GM21723 (cell line): ENCODE measurements around the gene TMEM198.

Experiments
- ATAC-seq: cut with Tn5 transposase; IDR thresholded peaks from one replicate; pipeline ENCODE4 v1.9.1; 2021; ENCODE audit warnings: mild to moderate bottlenecking, moderate library complexity; ENCODE audit not compliant: unreplicated experiment

Gene TMEM198

DNA sequence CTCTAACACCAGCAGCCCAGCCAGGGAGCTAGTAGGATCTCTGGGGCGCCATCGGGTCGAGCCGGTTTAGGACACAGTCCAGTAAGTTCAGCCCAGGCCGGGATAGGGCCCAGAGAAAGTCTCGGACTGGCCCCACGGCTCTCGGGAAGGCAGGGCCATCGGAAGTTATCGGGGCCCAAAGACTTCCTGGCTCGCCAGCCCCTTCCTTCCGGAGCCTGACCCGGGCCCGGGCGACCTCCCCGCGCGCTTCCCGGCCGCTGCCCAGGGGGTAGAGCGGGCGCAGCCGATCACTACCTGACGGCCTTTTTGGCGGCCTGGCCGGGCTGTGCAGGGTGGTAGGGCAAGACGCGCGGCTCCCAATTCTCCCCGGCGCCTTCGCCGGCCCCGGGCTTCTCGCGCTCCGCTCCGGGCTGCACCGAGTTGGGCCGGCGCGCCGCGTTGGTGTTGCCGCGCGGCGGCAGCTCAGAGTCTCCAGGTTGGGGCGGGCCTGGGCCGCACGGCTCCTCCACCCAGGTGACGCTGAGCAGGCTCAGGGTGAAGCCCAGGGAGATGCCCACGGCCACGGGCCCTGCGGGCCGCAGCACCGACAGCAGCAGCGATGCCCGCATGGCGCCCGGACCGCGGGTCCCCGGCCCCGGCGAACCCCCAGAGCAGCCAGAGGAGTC, 765 bp upstream of the TMEM198 start:
- peak; percentile 40 for ATAC-seq

DNA sequence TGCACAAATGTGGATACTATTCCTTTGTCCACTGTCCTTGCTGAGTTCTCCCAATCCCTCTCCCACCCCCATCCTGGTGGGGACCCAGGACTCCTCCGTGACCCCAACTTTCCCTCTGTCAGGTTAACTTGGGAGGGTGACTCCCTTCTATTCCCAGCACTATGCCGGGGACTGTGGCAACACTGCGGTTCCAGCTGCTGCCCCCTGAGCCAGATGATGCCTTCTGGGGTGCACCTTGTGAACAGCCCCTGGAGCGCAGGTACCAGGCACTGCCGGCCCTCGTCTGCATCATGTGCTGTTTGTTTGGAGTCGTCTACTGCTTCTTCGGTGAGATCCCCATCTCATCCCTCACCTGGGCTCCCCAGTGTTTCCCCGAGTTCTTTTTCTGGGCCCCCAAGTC, 739 bp downstream of the TMEM198 start:
- no peak for ATAC-seq

DNA sequence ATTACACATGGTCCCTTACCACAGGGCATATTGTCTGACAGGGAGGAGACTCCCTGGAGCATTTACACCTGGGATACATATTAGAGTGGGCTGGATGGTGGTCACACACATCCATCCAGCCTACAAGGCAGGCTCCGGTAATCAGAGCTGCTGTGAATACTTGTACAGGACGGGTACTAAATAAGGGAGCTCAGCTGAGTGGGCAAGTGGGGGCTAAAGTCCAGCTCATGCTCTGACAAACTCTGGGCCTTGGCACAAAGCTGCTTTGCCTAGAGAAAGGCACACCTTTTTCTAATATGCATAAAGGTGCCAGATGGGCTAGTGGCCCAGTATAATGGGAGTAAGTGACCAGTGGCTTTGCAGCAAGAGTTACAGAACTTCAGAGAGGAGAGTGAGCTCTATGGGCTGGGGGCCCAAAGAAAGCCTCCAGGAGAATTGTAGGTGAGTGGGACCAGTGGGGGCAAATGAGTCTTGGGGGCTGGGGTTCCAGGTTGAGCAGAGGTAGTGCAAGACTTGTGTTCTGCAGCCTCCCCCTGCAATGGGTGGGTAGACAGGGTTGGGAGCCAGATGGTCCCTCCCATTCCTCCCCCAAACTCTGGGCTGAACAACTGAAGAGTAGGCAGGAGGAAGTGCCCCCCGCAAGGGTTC, 1.6 kb downstream of the TMEM198 start:
- no peak for ATAC-seq

- no peak for ATAC-seq
These were observed 2.1 kb downstream of the TMEM198 start for GRCh38 chr2:219545943-219546352.

DNA sequence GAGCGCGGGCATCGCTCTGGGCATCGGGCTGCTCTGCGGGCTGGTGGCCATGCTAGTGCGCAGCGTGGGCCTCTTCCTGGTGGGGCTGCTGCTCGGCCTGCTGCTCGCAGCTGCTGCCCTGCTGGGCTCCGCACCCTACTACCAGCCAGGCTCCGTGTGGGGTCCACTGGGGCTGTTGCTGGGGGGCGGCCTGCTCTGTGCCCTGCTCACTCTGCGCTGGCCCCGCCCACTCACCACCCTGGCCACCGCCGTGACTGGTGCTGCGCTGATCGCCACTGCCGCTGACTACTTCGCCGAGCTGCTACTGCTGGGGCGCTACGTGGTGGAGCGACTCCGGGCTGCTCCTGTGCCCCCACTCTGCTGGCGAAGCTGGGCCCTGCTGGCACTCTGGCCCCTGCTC, 3.8 kb downstream of the TMEM198 start:
- no peak for ATAC-seq

DNA sequence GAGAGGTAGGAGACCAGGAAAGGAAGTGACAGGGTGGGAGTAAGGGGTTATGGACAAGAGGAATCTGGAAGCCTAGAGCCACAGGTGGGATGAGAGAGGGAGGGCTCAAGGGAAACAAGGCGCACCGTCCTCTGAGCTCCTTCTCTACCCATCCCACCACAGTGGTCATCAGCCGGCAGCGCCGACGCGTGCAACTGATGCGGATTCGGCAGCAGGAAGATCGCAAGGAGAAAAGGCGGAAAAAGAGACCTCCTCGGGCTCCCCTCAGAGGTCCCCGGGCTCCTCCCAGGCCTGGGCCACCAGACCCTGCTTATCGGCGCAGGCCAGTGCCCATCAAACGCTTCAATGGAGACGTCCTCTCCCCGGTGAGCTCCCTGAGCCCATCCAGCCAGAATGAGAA, 5.2 kb downstream of the TMEM198 start:
- ATAC-seq: no peak

DNA sequence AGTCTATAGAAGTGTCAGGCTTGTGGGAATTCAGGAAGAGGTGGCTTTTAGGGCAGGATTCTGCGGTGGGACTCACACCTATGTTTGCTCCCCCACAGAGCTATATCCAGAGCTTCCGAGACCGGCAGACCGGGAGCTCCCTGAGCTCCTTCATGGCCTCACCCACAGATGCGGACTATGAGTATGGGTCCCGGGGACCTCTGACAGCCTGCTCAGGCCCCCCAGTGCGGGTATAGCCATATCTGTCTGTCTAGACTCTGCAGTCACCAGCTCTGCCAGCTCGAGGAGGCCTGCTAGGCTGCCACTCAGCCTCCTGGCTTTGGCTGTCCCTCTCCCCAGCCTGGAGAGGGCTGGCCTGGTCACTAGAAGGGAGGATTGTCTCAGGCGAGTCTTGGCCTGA, 5.8 kb downstream of the TMEM198 start:
- no peak for ATAC-seq

- peak; percentile 32 for ATAC-seq
These were observed 7.9 kb downstream of the TMEM198 start for GRCh38 chr2:219551441-219552381.

- peak; percentile 93 for ATAC-seq
These were observed 8.7 kb downstream of the TMEM198 start for GRCh38 chr2:219552382-219553167.

- ATAC-seq: no peak
These were observed 9.3 kb downstream of the TMEM198 start for GRCh38 chr2:219553168-219553417.

DNA sequence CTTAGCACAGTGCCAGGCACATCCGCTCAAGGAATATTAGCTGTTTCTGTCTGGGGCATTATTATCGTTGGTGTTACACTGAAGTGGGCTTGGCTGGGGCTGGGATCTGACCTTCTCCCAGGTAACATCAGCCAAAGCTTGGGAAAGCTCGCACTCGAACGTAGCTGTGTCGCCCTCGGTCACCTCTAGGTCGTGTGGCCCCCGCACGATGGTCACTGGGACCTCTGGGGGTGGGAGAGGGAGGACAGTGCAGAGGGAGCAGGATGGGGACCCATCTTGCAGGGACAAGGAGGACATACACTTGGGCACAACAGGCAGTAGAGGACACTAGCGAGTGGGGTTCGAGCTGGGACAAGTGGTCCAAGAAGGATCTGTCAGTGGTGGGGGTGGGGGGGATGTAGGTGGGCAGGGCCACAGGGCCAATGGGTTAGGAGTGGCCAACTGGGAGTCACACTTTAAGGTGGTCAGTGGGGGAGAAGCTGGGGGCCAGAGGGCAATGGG, 9.7 kb downstream of the TMEM198 start:
- ATAC-seq: no peak

DNA sequence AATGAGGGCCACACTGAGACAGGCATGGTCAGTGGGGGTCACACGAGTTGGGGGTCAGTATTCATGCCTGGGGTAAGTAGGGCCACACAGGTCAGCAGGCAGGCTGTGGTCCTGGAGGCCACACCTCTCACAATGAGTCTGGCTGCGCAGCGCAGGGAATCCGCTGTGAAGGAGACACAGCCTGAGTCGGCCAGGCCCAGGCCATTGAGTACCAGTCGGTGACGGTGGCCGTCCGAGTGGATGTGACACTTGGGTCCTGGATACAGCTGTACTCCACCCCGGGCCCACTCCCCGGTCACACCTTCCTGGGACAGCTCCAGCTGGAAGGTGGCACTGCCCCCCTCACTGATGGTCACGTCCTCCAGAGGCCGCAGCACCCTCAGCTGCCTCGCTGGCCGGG, 10.5 kb downstream of the TMEM198 start:
- ATAC-seq: no peak

DNA sequence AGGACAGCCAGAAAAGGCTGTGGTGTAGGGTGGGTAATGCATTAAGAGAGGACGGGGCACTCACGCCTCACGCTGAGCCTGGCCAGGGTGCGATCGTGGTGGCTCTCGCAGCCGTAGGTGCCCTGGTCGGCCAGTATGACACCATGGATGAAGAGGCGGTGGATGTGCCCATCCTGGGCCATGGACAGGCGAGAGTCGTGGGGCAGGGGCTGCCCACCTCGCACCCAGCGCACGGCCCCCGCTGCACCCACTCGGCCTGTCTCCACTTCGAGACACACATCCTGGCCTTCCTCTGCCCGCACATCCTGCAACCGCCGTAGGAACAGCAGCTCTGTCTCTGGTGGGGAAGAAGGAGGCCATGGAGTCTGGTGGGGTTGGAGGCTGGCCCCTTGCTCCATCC, 12.1 kb downstream of the TMEM198 start:
- ATAC-seq: no peak

- ATAC-seq: no peak
These were observed 12.6 kb downstream of the TMEM198 start for GRCh38 chr2:219556413-219556812.

- ATAC-seq: no peak
These were observed 13.5 kb downstream of the TMEM198 start for GRCh38 chr2:219557320-219557719.

DNA sequence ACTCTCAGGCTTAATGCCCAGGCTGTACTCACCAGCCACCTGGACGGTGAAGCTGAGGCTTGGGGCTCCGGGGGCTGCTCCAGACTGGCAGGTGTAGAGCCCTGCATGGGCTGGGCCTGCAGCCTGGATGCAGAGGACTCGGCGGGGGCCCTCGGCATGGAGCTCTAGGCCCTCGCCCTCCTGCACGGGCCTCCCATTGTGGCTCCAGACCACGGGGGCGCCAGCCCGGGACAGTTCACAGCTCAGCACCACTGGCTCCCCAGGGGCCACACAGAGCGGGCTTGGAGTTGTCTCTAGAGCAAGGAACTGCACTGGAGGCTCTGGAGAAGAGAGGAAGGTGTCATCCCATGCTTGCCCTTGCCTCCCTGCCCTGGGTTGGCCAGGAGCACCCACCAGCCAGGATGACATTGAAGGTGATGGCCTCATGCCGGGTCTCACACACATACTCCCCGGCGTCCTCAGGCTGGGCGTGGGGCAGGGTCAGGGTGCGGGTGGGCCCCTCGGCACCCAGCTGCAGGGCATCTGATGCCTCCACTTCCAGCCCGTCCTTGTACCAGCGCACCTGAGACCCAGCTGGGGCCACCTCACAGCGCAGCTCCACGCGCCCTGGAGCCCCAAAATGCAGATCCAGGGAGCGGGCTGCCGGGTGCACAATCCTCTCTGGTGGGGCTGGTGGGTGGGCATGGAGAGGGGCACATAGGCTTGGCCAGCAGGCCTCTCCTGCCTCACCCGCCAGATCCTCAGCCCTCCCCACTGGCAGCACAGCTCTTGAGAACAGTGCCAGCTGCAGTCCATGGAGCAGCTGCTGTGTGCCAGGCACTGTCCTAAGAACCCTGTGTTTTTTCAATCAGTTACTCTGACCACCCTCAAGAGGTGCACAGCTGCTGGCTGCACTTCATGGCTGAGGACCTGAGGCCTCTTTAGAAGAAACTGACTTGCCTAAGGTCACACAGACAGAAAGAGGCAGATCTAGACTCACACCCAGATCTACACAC, 14.3 kb downstream of the TMEM198 start:
- ATAC-seq: no peak

GRCh38 chr2:219559156-219559915, 15.5 kb downstream of the TMEM198 start:
- no peak for ATAC-seq

DNA sequence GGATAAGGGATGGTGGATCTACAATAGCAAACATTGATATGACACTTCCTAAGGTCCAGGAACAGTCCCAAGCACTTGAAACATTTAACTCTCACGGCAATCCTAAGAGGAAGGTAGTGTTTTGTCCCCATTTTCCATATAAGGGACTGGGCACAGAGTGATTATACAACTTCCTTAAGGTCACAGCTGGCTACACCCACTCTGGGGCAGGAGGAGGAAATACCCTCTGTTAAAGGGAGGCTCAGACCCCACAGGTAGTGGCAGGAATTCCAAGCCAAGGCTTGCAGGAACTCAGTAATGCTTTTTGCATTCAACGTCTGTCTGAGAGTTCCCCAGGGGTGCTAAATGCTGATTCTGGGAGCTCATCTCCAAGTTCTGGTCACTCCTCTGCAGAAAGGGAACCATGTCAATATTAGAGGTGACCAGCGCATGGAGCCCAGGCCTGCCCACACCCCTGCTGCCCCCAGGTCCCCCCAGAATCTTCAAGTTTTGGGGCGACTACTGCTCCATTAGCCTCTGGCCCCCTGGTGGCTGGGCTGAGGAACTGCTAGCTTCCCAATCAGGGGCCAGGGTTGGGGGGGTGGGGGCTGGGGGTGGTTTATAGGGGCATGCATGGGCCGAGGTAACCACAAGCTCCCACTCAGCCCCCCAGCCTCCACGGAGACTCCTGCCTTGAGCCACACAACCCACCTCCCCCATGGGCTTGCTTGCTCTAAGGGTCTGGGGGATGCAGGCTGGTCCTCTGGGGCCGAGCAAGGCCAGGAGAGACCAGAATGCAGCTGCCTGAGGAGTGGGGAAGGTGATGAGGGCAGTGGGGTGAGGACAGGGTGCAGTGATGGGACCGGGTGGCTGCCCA, 16.4 kb downstream of the TMEM198 start:
- no peak for ATAC-seq
